Karpas-422 (cell line): Measurements from ENCODE around the gene TTC21B. TPM values are rescaled to one million over a fixed set of nuclear protein-coding genes. Genes with fewer than 3 reads are reported as not detected.
"Not testable (repeated sequence)": the region's sequence is repeated elsewhere in the genome, so short reads cannot be mapped to it uniquely, and the experiment has no call there.

Source experiments
- DNase-seq: peaks from one replicate; pipeline ENCODE4 v3.0.0-alpha.2; 2015
- H2AFZ ChIP-seq: fragments of 200-600 bp; sonication (generic); 2 replicates; pipeline ENCODE4 v1.6.1; 2014; ENCODE audit warnings: antibody characterized with exemption, low read length, mixed read lengths
- H3K27ac ChIP-seq: fragments of 200-600 bp; sonication (generic); 2 replicates; pipeline ENCODE4 v1.5.1; 2014; ENCODE audit warnings: mild to moderate bottlenecking, low read length, moderate library complexity
- H3K27me3 ChIP-seq: fragments of 200-600 bp; sonication (generic); 2 replicates; pipeline ENCODE4 v1.6.1; 2014; ENCODE audit warnings: low read length, mixed read lengths
- H3K36me3 ChIP-seq: fragments of 200-600 bp; sonication (generic); 2 replicates; pipeline ENCODE4 v1.6.1; 2014; ENCODE audit warnings: low read length, mixed read lengths; ENCODE audit not compliant: insufficient read depth
- H3K4me1 ChIP-seq: fragments of 200-600 bp; sonication (generic); 2 replicates; pipeline ENCODE4 v1.6.1; 2014; ENCODE audit warnings: mild to moderate bottlenecking, low read length, mixed read lengths
- H3K4me2 ChIP-seq: fragments of 200-600 bp; sonication (generic); 2 replicates; pipeline ENCODE4 v1.6.1; 2014; ENCODE audit warnings: low read length, low read depth, mild to moderate bottlenecking; ENCODE audit not compliant: poor library complexity, severe bottlenecking
- H3K4me3 ChIP-seq: fragments of 200-600 bp; sonication (generic); 2 replicates; pipeline ENCODE4 v1.5.1; 2014; ENCODE audit warnings: mild to moderate bottlenecking, antibody characterized with exemption, low read length, mixed read lengths
- H3K79me2 ChIP-seq: fragments of 200-600 bp; sonication (generic); 2 replicates; pipeline ENCODE4 v1.6.1; 2014; ENCODE audit warnings: mild to moderate bottlenecking, low read length, mixed read lengths
- H3K9ac ChIP-seq: fragments of 200-600 bp; sonication (generic); 2 replicates; pipeline ENCODE4 v1.6.0; 2014; ENCODE audit warnings: low read length
- H3K9me2 ChIP-seq: fragments of 200-600 bp; sonication (generic), shearing (Covaris generic); replicated peaks from 2 replicates; pipeline ENCODE4 v1.6.0; 2014; ENCODE audit warnings: mild to moderate bottlenecking, low read length, moderate library complexity; ENCODE audit not compliant: insufficient read depth
- H3K9me3 ChIP-seq: fragments of 300-700, 200-600 bp; sonication (generic); 2 replicates; pipeline ENCODE4 v1.6.1; 2014; ENCODE audit warnings: low read length, mixed read lengths
- H4K20me1 ChIP-seq: fragments of 200-600 bp; sonication (generic); 2 replicates; pipeline ENCODE4 v1.6.1; 2014; ENCODE audit warnings: mild to moderate bottlenecking, antibody characterized with exemption, low read length, low read depth; ENCODE audit not compliant: insufficient read depth
- total RNA-seq: library from RNA; depleted of rRNA; stranded (reverse); fragments of >200 nt; shearing (Covaris generic); gene quantifications from 2 replicates; pipeline ENCODE4 v1.2.3, GENCODE V29; 2014; ENCODE audit warnings: low replicate concordance

Gene TTC21B
- total RNA-seq, 1 experiment from 2014 or later: 47.8 TPM

- DNase-seq, H3K36me3 ChIP-seq, H3K27me3 ChIP-seq, H2AFZ ChIP-seq, H3K27ac ChIP-seq, H3K4me2 ChIP-seq, H3K9ac ChIP-seq, H4K20me1 ChIP-seq, H3K9me2 ChIP-seq, H3K9me3 ChIP-seq, H3K4me1 ChIP-seq, H3K79me2 ChIP-seq, H3K4me3 ChIP-seq: not testable (repeated sequence)
Observed at GRCh38 chr2:165861083-165861482, 92.5 kb downstream of the TTC21B start.

- not testable (repeated sequence) for H3K27me3 ChIP-seq, H3K9ac ChIP-seq, H3K4me3 ChIP-seq, H3K4me1 ChIP-seq, H3K79me2 ChIP-seq, H3K27ac ChIP-seq, H3K9me3 ChIP-seq, H3K36me3 ChIP-seq, H2AFZ ChIP-seq, H3K4me2 ChIP-seq, DNase-seq, H4K20me1 ChIP-seq, H3K9me2 ChIP-seq
Observed at GRCh38 chr2:165859723-165860122, 93.9 kb downstream of the TTC21B start.

- Histone ChIP-seq H3K36me3 (peaks cover 9% of the 10 kb centered on the region; the same call in 1 of the 2 replicates), H4K20me1 (no peaks in the 10 kb centered on the region), H3K4me1 (no peaks in the 10 kb centered on the region), H3K9me3 (peaks cover 6% of the 10 kb centered on the region), H3K79me2 (no peaks in the 10 kb centered on the region), H3K27ac (no peak overlapping the region), H3K9me2 (no peaks in the 10 kb centered on the region), H3K4me2 (no peak overlapping the region), H3K27me3 (no peaks in the 10 kb centered on the region), H2AFZ (no peak overlapping the region), H3K4me3 (no peak overlapping the region), H3K9ac (no peak overlapping the region)
- no peak for DNase-seq
Observed at GRCh38 chr2:165857876-165858275, 95.7 kb downstream of the TTC21B start.

GRCh38 chr2:165852394-165852793 is 101.2 kb downstream of the TTC21B start:
- Histone ChIP-seq H3K4me3 (no peak overlapping the region), H3K36me3 (peaks cover 9% of the 10 kb centered on the region; the same call in 1 of the 2 replicates), H3K79me2 (no peaks in the 10 kb centered on the region), H3K27me3 (no peaks in the 10 kb centered on the region), H3K4me1 (peaks cover 12% of the 10 kb centered on the region), H4K20me1 (no peaks in the 10 kb centered on the region), H3K9me3 (peaks cover 9% of the 10 kb centered on the region), H3K4me2 (no peak overlapping the region), H3K9ac (no peak overlapping the region), H3K27ac (no peak overlapping the region), H2AFZ (no peak overlapping the region), H3K9me2 (no peaks in the 10 kb centered on the region)
- no peak for DNase-seq

- peak; percentile 69 for DNase-seq
- Histone ChIP-seq H3K4me1 (peaks cover 19% of the 10 kb centered on the region), H3K27me3 (no peaks in the 10 kb centered on the region), H3K36me3 (no peaks in the 10 kb centered on the region), H2AFZ (no peak overlapping the region), H3K27ac (no peak overlapping the region; the same call in 1 of the 2 replicates), H3K4me3 (no peak overlapping the region), H3K4me2 (no peak overlapping the region), H3K9ac (no peak overlapping the region), H3K79me2 (no peaks in the 10 kb centered on the region), H3K9me3 (no peaks in the 10 kb centered on the region), H4K20me1 (no peaks in the 10 kb centered on the region), H3K9me2 (no peaks in the 10 kb centered on the region)
Observed at GRCh38 chr2:165847001-165847400, 106.6 kb downstream of the TTC21B start.

- Histone ChIP-seq H3K9me3 (no peaks in the 10 kb centered on the region), H3K4me2 (no peak overlapping the region), H3K27ac (no peak overlapping the region), H3K4me3 (no peak overlapping the region), H2AFZ (no peak overlapping the region), H3K36me3 (no peaks in the 10 kb centered on the region), H3K9ac (no peak overlapping the region), H3K4me1 (peaks cover 19% of the 10 kb centered on the region), H3K27me3 (no peaks in the 10 kb centered on the region), H3K79me2 (no peaks in the 10 kb centered on the region), H3K9me2 (no peaks in the 10 kb centered on the region), H4K20me1 (no peaks in the 10 kb centered on the region)
- no peak for DNase-seq
Observed at GRCh38 chr2:165846056-165846455, 107.5 kb downstream of the TTC21B start.

- Histone ChIP-seq H4K20me1 (no peaks in the 10 kb centered on the region), H3K27me3 (no peaks in the 10 kb centered on the region)
- no peak for DNase-seq
Observed at GRCh38 chr2:165844216-165844615, 109.4 kb downstream of the TTC21B start.

GRCh38 chr2:165843351-165843750 is 110.2 kb downstream of the TTC21B start:
- H3K4me2 ChIP-seq: no peak overlapping the region
- no peak overlapping the region for H2AFZ ChIP-seq
- DNase-seq: no peak

More at GRCh38 chr2:165844216-165844615, 109.4 kb downstream of the TTC21B start:
- Histone ChIP-seq H2AFZ (no peak overlapping the region), H3K4me2 (no peak overlapping the region), H3K9me2 (no peaks in the 10 kb centered on the region), H3K79me2 (no peaks in the 10 kb centered on the region), H3K9me3 (no peaks in the 10 kb centered on the region), H3K36me3 (no peaks in the 10 kb centered on the region), H3K9ac (no peak overlapping the region), H3K4me3 (no peak overlapping the region), H3K27ac (no peak overlapping the region), H3K4me1 (peaks cover 19% of the 10 kb centered on the region)

More at GRCh38 chr2:165843351-165843750, 110.2 kb downstream of the TTC21B start:
- Histone ChIP-seq H3K79me2 (no peaks in the 10 kb centered on the region), H3K9me2 (no peaks in the 10 kb centered on the region), H3K27me3 (no peaks in the 10 kb centered on the region), H3K27ac (no peak overlapping the region), H3K4me3 (no peak overlapping the region), H3K9ac (no peak overlapping the region), H3K36me3 (no peaks in the 10 kb centered on the region), H3K4me1 (peaks cover 11% of the 10 kb centered on the region), H4K20me1 (no peaks in the 10 kb centered on the region), H3K9me3 (no peaks in the 10 kb centered on the region)
